Muscle layer of duodenum (tissue), 2 donors: ENCODE measurements around the gene RASGRF1.

ENCODE experiments used
- H3K27ac ChIP-seq: one replicate; pipeline ENCODE4 v1.7.0; 2013; ENCODE audit warnings: mild to moderate bottlenecking, low read length
- H3K27me3 ChIP-seq: one replicate; pipeline ENCODE4 v1.7.0; 2013; ENCODE audit warnings: low read depth, mild to moderate bottlenecking, control low read depth, low read length
- H3K36me3 ChIP-seq, 2 donors: one replicate each; pipeline ENCODE4 v1.7.0; 2013; ENCODE audit warnings: low read length in 2 of 2, control low read depth in 1 of 2, mild to moderate bottlenecking in 1 of 2; ENCODE audit not compliant: insufficient read depth in 2 of 2, control insufficient read depth in 1 of 2
- H3K4me1 ChIP-seq, 2 donors: one replicate each; pipeline ENCODE4 v1.7.0; 2013; ENCODE audit warnings: low read length in 2 of 2, mild to moderate bottlenecking in 2 of 2, control low read depth in 1 of 2, moderate library complexity in 1 of 2; ENCODE audit not compliant: insufficient read depth in 2 of 2, control insufficient read depth in 1 of 2
- H3K4me3 ChIP-seq, 2 donors: one replicate each; pipeline ENCODE4 v1.7.0; 2013; ENCODE audit warnings: low read length in 2 of 2, low read depth in 1 of 2, mild to moderate bottlenecking in 1 of 2
- H3K9me3 ChIP-seq, 2 donors: one replicate each; pipeline ENCODE4 v1.7.0; 2013; ENCODE audit warnings: low read length in 2 of 2, control low read depth in 1 of 2, mild to moderate bottlenecking in 1 of 2; ENCODE audit not compliant: control insufficient read depth in 1 of 2
- donor health status: healthy.

Gene RASGRF1

DNA sequence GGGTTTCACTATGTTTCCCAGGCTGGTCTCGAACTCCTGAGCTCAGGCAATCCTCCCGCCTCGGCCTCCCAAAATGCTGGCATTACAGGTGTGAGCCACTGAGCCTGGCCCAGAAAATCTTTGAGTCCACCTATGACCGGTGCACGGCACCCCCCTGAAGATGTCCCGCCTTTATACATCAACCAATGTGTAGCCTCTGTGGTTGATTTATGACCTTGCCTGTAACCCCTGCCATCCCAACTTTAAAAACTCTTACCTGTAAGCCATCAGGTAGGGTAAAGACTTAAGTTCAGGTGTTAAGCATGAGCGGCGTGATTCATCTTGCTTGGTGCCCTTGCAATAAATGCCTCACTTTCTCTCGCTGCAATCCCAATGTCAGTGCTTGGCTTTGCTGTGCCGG lies 131.2 kb downstream of the RASGRF1 start:
- H3K4me1 ChIP-seq, result no peaks in the 10 kb centered on the region
- H3K4me3 ChIP-seq, result no peak overlapping the region
- H3K27me3 ChIP-seq, result no peaks in the 10 kb centered on the region
- H3K27ac ChIP-seq, result no peak overlapping the region
- no peaks in the 10 kb centered on the region for H3K36me3 ChIP-seq
- peaks cover 0 to 4% of the 10 kb centered on the region in 2 donors for H3K9me3 ChIP-seq

DNA sequence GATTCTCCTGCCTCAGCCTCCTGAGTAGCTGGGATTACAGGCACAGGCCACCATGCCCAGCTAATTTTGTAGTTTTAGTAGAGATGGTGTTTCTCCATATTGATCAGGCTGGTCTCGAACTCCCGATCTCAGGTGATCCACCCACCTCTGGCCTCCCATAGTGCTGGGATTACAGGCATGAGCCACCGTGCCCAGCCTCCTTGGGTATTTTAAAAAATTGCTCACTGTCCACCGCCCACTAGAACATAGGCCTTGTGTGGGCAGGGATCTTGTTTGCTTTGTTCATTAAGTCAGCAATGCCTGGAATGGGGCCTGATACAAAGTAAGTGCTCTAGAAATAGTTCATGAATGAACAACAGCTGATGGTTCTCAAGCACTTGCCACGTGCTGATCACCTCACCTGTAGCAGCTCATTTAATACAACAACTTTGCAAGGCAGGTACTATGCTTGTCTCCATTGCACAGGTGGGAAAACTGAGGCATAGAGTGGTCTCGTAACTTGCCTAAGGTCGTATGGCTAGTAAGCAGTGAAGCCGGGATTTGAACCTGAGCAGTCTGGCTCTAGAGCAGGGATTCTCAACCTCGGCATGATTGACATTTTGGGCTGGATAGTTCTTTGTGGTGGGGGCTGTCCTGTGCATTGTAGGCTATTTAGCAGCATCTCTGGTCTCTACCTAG lies 133.0 kb downstream of the RASGRF1 start:
- no peaks in the 10 kb centered on the region for H3K36me3 ChIP-seq
- H3K27me3 ChIP-seq, result no peaks in the 10 kb centered on the region
- H3K4me3 ChIP-seq, result no peak overlapping the region
- H3K27ac ChIP-seq, result no peak overlapping the region
- H3K4me1 ChIP-seq, result no peaks in the 10 kb centered on the region
- H3K9me3 ChIP-seq, result peaks cover 0 to 4% of the 10 kb centered on the region in 2 donors

- Histone ChIP-seq H3K27ac (no peak overlapping the region), H3K27me3 (no peaks in the 10 kb centered on the region), H3K4me3 (no peak overlapping the region), H3K4me1 (no peaks in the 10 kb centered on the region), H3K36me3 (no peaks in the 10 kb centered on the region), H3K9me3 (peaks cover 0 to 4% of the 10 kb centered on the region in 2 donors)
Observed at GRCh38 chr15:78956937-78957336, 133.6 kb downstream of the RASGRF1 start.

GRCh38 chr15:78955355-78955754 lies 135.2 kb downstream of the RASGRF1 start:
- Histone ChIP-seq H3K4me3 (no peak overlapping the region), H3K4me1 (peaks cover 0 to 5% of the 10 kb centered on the region in 2 donors), H3K9me3 (peaks cover 0 to 1% of the 10 kb centered on the region in 2 donors), H3K36me3 (no peaks in the 10 kb centered on the region), H3K27ac (no peak overlapping the region), H3K27me3 (no peaks in the 10 kb centered on the region)

GRCh38 chr15:78951841-78952238 lies 138.7 kb downstream of the RASGRF1 start:
- peak overlapping the region; percentile 58 for H3K27ac ChIP-seq

DNA sequence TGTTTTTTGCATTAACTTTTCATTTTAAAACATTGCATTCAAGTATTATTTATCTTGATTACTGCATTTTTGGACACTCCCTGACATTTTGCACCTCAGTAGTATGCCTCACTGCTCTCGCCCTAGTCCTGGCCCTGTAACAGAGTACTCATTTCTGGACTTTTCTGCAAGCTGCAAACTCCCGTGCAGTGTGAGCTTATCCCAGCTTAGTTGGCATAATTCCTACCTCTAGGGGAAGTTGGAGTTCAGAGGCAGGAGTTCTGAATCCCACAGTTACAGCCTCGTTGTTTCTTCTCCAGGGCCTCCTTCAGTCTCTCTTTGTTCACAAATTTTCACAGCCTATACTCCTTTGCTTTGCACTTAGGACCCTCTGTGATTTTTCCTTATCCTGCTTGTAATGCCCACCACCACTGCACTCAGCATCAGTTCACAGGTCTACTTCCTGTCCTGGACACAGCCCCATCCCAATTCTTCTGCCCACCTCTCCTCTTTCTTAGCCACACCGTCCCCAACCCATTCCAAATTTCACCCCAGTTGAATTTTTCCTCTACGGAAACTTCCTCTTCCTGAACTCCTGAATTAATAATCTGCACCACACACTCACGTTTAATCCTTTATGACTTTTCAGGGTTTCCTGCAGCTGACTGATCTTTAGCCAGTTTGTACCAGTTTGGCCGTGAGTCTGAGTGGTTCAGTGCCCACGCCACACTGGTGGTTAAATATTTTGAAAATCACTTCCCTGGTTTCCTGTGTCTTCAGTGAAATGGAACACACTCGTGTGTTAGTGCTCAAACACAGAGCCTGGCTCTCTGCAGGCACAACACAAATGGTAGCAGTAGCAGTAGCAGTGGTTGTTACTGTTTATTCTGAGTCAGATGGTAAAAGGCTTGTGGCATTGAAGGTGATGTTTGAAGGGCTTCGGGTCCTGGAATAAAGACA lies 139.4 kb downstream of the RASGRF1 start:
- no peaks in the 10 kb centered on the region for H3K36me3 ChIP-seq
- H3K27ac ChIP-seq, result peak overlapping the region; percentile 58

More at GRCh38 chr15:78951841-78952238, 138.7 kb downstream of the RASGRF1 start:
- H3K27me3 ChIP-seq, result no peaks in the 10 kb centered on the region
- H3K4me3 ChIP-seq, result no peak overlapping the region
- peaks cover 0 to 5% of the 10 kb centered on the region in 2 donors for H3K4me1 ChIP-seq
- no peaks in the 10 kb centered on the region for H3K36me3 ChIP-seq
- H3K9me3 ChIP-seq, result no peaks in the 10 kb centered on the region

GRCh38 chr15:78950343-78950742 lies 140.2 kb downstream of the RASGRF1 start:
- no peak overlapping the region for H3K27ac ChIP-seq
- no peaks in the 10 kb centered on the region for H3K36me3 ChIP-seq
- H3K9me3 ChIP-seq, result no peaks in the 10 kb centered on the region
- peaks cover 0 to 5% of the 10 kb centered on the region in 2 donors for H3K4me1 ChIP-seq
- no peak overlapping the region for H3K4me3 ChIP-seq
- H3K27me3 ChIP-seq, result no peaks in the 10 kb centered on the region

More for the DNA sequence above, 139.4 kb downstream of the RASGRF1 start:
- Histone ChIP-seq H3K9me3 (no peaks in the 10 kb centered on the region), H3K4me3 (no peak overlapping the region), H3K4me1 (peaks cover 0 to 5% of the 10 kb centered on the region in 2 donors), H3K27me3 (no peaks in the 10 kb centered on the region)

DNA sequence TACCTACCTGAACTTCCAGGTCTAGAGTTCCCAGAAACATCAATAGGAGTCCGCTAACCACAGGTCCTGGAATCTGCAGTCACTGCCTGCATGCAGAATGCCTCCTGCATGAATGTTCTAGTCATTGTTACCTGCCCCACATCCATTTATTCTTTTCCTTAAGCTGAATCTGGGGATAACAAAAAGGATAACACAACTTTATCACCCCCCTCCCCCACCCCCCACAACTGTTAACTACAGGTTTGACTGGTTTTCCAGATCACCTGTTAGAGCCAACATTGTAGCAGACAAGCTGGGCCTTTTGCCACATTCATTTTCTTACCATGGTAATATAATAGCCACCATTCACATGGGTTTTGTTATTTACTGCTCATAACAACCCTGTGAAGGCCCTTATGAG lies 141.1 kb downstream of the RASGRF1 start:
- Histone ChIP-seq H3K4me3 (no peak overlapping the region), H3K4me1 (peaks cover 2 to 5% of the 10 kb centered on the region in 2 donors), H3K27me3 (no peaks in the 10 kb centered on the region), H3K27ac (no peak overlapping the region), H3K9me3 (no peaks in the 10 kb centered on the region), H3K36me3 (no peaks in the 10 kb centered on the region)

DNA sequence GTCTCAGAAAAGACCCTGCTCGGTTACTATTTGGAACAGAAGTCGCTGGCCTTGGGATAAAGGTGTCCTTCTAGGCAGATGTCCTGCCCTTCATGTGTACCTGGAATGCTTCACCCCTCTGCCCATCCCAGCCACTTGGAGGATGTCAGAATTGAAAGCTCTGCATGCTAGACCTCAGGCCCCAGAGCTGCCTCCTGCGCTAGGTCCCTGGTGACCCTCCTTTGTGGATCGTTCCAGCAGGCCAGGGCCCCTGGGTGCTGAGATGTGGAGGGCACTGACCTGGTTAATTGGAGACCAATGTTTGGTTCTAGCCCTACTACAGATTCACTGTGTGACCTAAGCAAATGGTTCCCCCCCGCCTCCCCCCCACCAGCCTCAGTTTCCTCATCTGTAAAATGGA lies 143.1 kb downstream of the RASGRF1 start:
- Histone ChIP-seq H3K4me1 (peaks cover 10 to 12% of the 10 kb centered on the region in 2 donors), H3K27ac (no peak overlapping the region), H3K9me3 (no peaks in the 10 kb centered on the region), H3K36me3 (no peaks in the 10 kb centered on the region), H3K27me3 (no peaks in the 10 kb centered on the region), H3K4me3 (no peak overlapping the region)

GRCh38 chr15:78946493-78946892 lies 144.1 kb downstream of the RASGRF1 start:
- Histone ChIP-seq H3K27ac (no peak overlapping the region), H3K4me3 (no peak overlapping the region), H3K9me3 (no peaks in the 10 kb centered on the region), H3K27me3 (no peaks in the 10 kb centered on the region), H3K36me3 (no peaks in the 10 kb centered on the region), H3K4me1 (peaks cover 7 to 12% of the 10 kb centered on the region in 2 donors)

- Histone ChIP-seq H3K27ac (peak within 1 kb of the TSS; percentile 60), H3K4me3 (peak within 1 kb of the TSS; percentile 66 to 68), H3K36me3 (no peaks in the 10 kb centered on the region), H3K27me3 (no peaks in the 10 kb centered on the region), H3K9me3 (no peaks in the 10 kb centered on the region), H3K4me1 (peaks cover 5 to 12% of the 10 kb centered on the region in 2 donors)
Observed at GRCh38 chr15:78944669-78945407, 145.7 kb downstream of the RASGRF1 start, which contains the start of gene CTSH. TSS of gene CTSH (minus strand) at chr15:78945046. CDS start at chr15:78944981, 65 bp downstream.
